Measurements from ENCODE around the gene OPRL1. TPM values are rescaled to one million over a fixed set of nuclear protein-coding genes. Genes with fewer than 3 reads are reported as not detected.
A peak's percentile ranks its signal among the peaks of the same experiment; 100 is the strongest.

Gene OPRL1
- total RNA-seq, 1 donor from 2014 or later, result 1.4 TPM

DNA sequence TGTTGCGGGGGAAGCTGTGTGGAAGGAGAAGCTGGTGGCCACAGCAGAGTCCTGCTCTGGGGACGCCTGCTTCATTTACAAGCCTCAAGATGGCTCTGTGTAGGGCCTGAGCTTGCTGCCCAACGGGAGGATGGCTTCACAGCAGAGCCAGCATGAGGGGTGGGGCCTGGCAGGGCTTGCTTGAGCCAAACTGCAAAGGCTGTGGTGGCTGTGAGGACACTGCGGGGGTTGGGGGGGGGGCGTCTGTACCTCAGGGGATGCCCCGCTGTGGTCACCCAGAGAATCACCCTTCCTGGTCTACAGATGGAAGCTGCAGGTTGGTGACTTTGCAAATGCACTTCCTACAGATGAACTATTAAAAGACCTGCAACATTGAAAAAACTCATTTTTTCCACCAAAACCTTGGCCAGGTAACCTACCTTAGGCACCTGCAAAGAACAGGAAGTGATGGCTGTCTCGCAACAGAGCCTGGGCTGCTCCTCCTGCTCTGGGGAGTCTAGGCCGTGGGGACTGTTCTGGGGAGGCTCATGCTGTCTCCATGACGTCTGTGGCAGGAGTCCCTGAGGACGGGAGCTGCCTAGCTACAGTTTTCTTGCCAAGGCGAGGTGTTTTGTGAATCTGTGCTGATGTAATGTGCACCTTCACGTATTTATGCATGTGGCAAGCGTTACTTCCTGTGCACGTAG is 20.1 kb downstream of the OPRL1 start:
- Mint-ChIP-seq H3K27ac (peak overlapping the region; percentile 83), H3K9me3 (peaks cover 3% of the 10 kb centered on the region), H3K4me3 (peak overlapping the region; percentile 65), H3K4me1 (peaks cover 39% of the 10 kb centered on the region), H3K27me3 (peaks cover 5% of the 10 kb centered on the region), H3K36me3 (ENCODE audit: low read depth) (peaks cover 17% of the 10 kb centered on the region)
- ChIA-PET CTCF (interaction anchor here (2.1 to 2.4 kb wide), 2 partner anchors 17 to 21 kb away, joined by 11 to 13 read pairs; no protein-coding TSS in a partner anchor), POLR2A (interaction anchor here (0.6 to 3.0 kb wide), 8 partner anchors 16 to 579 kb away, joined by 4 to 27 read pairs (median 6); partner anchors contain the start of genes LKAAEAR1, OPRL1, PPDPF and PRPF6)
- intact Hi-C loops (cut with micrococcal nuclease), result loop anchor here (1.0 to 10.0 kb wide), 5 partner anchors 16 to 235 kb away; partner anchors contain the start of genes ABHD16B, C20orf204, LKAAEAR1 and RGS19
- ATAC-seq (ENCODE audit: low read depth) (peak; percentile 87), DNase-seq (peak; percentile 63)
- TF ChIP-seq CTCF (IDR thresholded peaks at IDR 0.05), result no peak

DNA sequence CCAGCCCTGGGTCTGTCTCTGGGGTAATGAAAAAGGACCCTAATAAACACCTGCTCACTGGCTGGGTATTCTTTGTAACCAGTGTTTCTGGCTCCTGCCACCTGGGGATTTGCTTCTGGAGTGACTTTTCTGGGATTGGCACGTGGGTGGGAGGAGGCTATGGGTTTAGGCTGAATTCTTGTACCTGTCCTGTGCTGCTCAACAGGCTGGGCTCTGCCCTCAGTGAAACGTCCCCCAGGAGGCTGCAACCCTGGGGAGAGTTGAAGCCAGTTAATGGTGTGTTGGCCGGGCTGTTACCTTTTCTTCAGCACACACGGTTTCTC is 20.6 kb downstream of the OPRL1 start:
- ChIA-PET POLR2A (interaction anchor here (0.7 to 3.0 kb wide), 6 partner anchors 16 to 580 kb away, joined by 4 to 27 read pairs (median 10); partner anchors contain the start of genes LKAAEAR1, OPRL1, PPDPF and PRPF6), CTCF (interaction anchor here (2.1 to 2.4 kb wide), 2 partner anchors 17 to 20 kb away, joined by 11 to 13 read pairs; no protein-coding TSS in a partner anchor)
- DNase-seq (no peak), ATAC-seq (ENCODE audit: low read depth) (peak; percentile 16)
- Mint-ChIP-seq H3K4me3 (peak overlapping the region; percentile 65), H3K27ac (peak overlapping the region; percentile 83), H3K36me3 (ENCODE audit: low read depth) (peaks cover 17% of the 10 kb centered on the region), H3K9me3 (peaks cover 3% of the 10 kb centered on the region), H3K27me3 (peaks cover 5% of the 10 kb centered on the region), H3K4me1 (peaks cover 38% of the 10 kb centered on the region)
- intact Hi-C loops (cut with micrococcal nuclease), result loop anchor here (1.0 to 10.0 kb wide), 5 partner anchors 16 to 236 kb away; partner anchors contain the start of genes ABHD16B, C20orf204, LKAAEAR1 and RGS19
- TF ChIP-seq CTCF (IDR thresholded peaks at IDR 0.05), result no peak

GRCh38 chr20:64100946-64101688 is 21.2 kb downstream of the OPRL1 start:
- Mint-ChIP-seq H3K27me3 (peaks cover 5% of the 10 kb centered on the region), H3K4me3 (peak overlapping the region; percentile 65), H3K9me3 (peaks cover 3% of the 10 kb centered on the region), H3K36me3 (ENCODE audit: low read depth) (peaks cover 17% of the 10 kb centered on the region), H3K27ac (peak overlapping the region; percentile 83), H3K4me1 (peaks cover 33% of the 10 kb centered on the region)
- ATAC-seq (ENCODE audit: low read depth) (no peak), DNase-seq (no peak)
- intact Hi-C loops (cut with micrococcal nuclease), result loop anchor here (1.0 to 10.0 kb wide), 5 partner anchors 17 to 236 kb away; partner anchors contain the start of genes ABHD16B, C20orf204, LKAAEAR1 and RGS19
- no peak for TF ChIP-seq CTCF (IDR thresholded peaks at IDR 0.05)
- CTCF ChIA-PET, result interaction anchor here (0.6 to 2.4 kb wide), 7 partner anchors 10 to 23 kb away, joined by 3 to 18 read pairs (median 7); partner anchors contain the start of gene LKAAEAR1
- POLR2A ChIA-PET, result interaction anchor here (1.0 to 3.0 kb wide), 6 partner anchors 17 to 460 kb away, joined by 4 to 27 read pairs (median 12); partner anchors contain the start of genes LKAAEAR1, OPRL1 and RGS19

DNA sequence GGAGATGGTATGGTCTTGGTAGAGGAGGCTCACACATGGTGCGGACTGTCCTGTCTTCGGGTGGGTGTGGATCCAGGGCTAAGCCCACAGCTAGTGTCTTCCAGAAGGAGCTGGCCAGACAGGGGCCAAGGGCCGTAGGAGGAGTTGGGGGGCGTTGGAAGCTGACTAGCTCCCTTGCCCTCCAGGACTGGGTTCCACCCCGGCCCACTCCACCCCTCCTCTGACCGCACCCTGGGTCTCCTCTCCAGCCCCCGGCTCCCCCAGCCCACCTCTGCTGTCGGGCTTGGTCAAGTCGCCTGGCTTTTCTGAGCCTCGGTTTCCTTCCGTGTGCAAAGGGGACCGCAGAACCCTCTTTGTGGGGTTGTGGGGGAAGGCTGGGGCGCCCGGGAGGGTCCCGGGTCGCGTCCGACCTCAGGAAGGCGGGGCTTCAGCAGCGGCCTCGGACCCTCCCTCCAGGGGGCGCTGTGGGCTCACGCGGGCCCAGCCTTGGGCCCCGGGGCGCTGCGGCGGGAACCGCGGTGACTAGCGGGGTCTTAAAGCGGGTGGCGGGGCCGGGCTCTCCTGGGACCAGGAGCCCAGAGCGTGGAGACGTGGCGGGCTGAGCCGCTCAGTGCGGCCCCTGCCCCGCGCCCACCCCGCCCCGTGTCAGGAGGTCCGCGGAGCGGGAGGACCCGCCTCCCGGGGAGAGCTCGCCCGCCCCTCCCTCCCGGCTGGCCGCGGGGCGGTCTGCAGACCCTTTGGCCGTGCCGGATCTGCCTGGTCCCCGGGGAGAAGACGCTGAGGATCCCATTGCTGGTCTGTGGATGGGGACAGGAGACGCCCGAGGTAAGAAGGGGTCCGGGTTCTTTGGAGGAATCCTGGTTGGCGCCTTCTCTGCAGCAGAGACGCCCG is 22.1 kb downstream of the OPRL1 start:
- POLR2A ChIA-PET, result interaction anchor here (0.9 to 2.3 kb wide), 5 partner anchors 18 to 24 kb away, joined by 3 to 12 read pairs (median 6); partner anchors contain the start of genes LKAAEAR1, OPRL1 and RGS19
- no peak overlapping the region for H3K27ac Mint-ChIP-seq
- ATAC-seq (ENCODE audit: low read depth) (peak; percentile 42), DNase-seq (peak; percentile 81)
- peaks cover 5% of the 10 kb centered on the region for H3K27me3 Mint-ChIP-seq
- no peak for TF ChIP-seq CTCF (IDR thresholded peaks at IDR 0.05)
- intact Hi-C loops (cut with micrococcal nuclease), result loop anchor here (1.0 to 10.0 kb wide), 4 partner anchors 18 to 237 kb away; partner anchors contain the start of genes ABHD16B, C20orf204, TCEA2 and TPD52L2
- H3K4me3 Mint-ChIP-seq, result peak overlapping the region; percentile 82
- no peaks in the 10 kb centered on the region for H3K9me3 Mint-ChIP-seq
- CTCF ChIA-PET, result interaction anchor here (0.6 to 2.3 kb wide), 6 partner anchors 9 to 24 kb away, joined by 3 to 18 read pairs (median 4); partner anchors contain the start of gene LKAAEAR1
- H3K4me1 Mint-ChIP-seq, result peaks cover 32% of the 10 kb centered on the region
- H3K36me3 Mint-ChIP-seq (ENCODE audit: low read depth), result peaks cover 12% of the 10 kb centered on the region

Measured in activated B cell treated with CpG ODN at 0.5 μM for 24 hours (primary cell).